Neural progenitor cell (in vitro differentiated cells): ENCODE results near the gene RASIP1. TPM values are rescaled to one million over a fixed set of nuclear protein-coding genes. Genes with fewer than 3 reads are reported as not detected.
A peak's percentile ranks its signal among the peaks of the same experiment; 100 is the strongest.
"Not testable (repeated sequence)": the region's sequence is repeated elsewhere in the genome, so short reads cannot be mapped to it uniquely, and the experiment has no call there.

Source experiments
- DNase-seq: peaks from one replicate; pipeline ENCODE4 v3.0.0-alpha.2; 2016; ENCODE audit warnings: low spot score
- H2AFZ ChIP-seq: fragments of 200-600 bp; sonication (generic); replicated peaks from 2 replicates; pipeline ENCODE4 v1.6.1; 2016; ENCODE audit warnings: antibody characterized with exemption
- H3F3A ChIP-seq: fragments of 200-600 bp; sonication (generic); 2 replicates; pipeline ENCODE4 v1.6.1; 2016; ENCODE audit warnings: antibody characterized with exemption, low read depth
- H3K27ac ChIP-seq: fragments of 200-600 bp; sonication (generic); 2 replicates; pipeline ENCODE4 v1.5.1; 2016; ENCODE audit warnings: mild to moderate bottlenecking
- H3K27me3 ChIP-seq: fragments of 200-600 bp; sonication (generic); 2 replicates; pipeline ENCODE4 v1.6.1; 2016; ENCODE audit warnings: mild to moderate bottlenecking, moderate library complexity
- H3K36me3 ChIP-seq: fragments of 200-600 bp; sonication (generic); 2 replicates; pipeline ENCODE4 v1.5.1; 2016
- H3K4me1 ChIP-seq: fragments of 200-600 bp; sonication (generic); 2 replicates; pipeline ENCODE4 v1.6.1; 2016; ENCODE audit warnings: mixed run types
- H3K4me2 ChIP-seq: fragments of 200-600 bp; sonication (generic); 2 replicates; pipeline ENCODE4 v1.6.1; 2016
- H3K4me3 ChIP-seq: fragments of 200-600 bp; sonication (generic); 2 replicates; pipeline ENCODE4 v1.5.1; 2016
- H3K79me2 ChIP-seq: fragments of 200-600 bp; sonication (generic); 2 replicates; pipeline ENCODE4 v1.6.1; 2016; ENCODE audit warnings: low read depth
- H3K9ac ChIP-seq: fragments of 200-600 bp; sonication (generic); 2 replicates; pipeline ENCODE4 v1.6.1; 2016
- H3K9me3 ChIP-seq: fragments of 200-600 bp; sonication (generic); 2 replicates; pipeline ENCODE4 v1.5.1; 2016; ENCODE audit warnings: low read depth
- H4K20me1 ChIP-seq: fragments of 200-600 bp; sonication (generic); 2 replicates; pipeline ENCODE4 v1.6.1; 2016; ENCODE audit warnings: low read depth
- H3K27ac Mint-ChIP-seq: 3 replicates; pipeline ENCODE4 v1.8.0; 2021; ENCODE audit warnings: mixed read lengths
- H3K27me3 Mint-ChIP-seq: 2 replicates; pipeline ENCODE4 v1.8.0; 2022; ENCODE audit warnings: low read depth, mild to moderate bottlenecking, inconsistent platforms, moderate library complexity, mixed read lengths; ENCODE audit not compliant: insufficient read depth
- H3K36me3 Mint-ChIP-seq: 3 replicates; pipeline ENCODE4 v1.8.0; 2021; ENCODE audit warnings: mixed read lengths
- H3K4me1 Mint-ChIP-seq: 3 replicates; pipeline ENCODE4 v1.8.0; 2021; ENCODE audit warnings: mixed read lengths
- H3K4me3 Mint-ChIP-seq: 3 replicates; pipeline ENCODE4 v1.8.0; 2021; ENCODE audit warnings: mild to moderate bottlenecking, moderate library complexity, mixed read lengths
- H3K9me3 Mint-ChIP-seq: 3 replicates; pipeline ENCODE4 v1.8.0; 2020; ENCODE audit warnings: mixed read lengths
- EZH2 ChIP-seq: fragments of 200-600 bp; sonication (generic); IDR thresholded peaks from 2 replicates; pipeline ENCODE4 v1.6.1; 2017; ENCODE audit warnings: antibody characterized with exemption, mild to moderate bottlenecking, moderate library complexity
- EZH2phosphoT487 ChIP-seq: fragments of 200-600 bp; sonication (generic); IDR thresholded peaks from 2 replicates; pipeline ENCODE4 v1.6.1; 2017; ENCODE audit warnings: antibody characterized with exemption
- total RNA-seq: library from RNA; depleted of rRNA; stranded (reverse); fragments of >200 nt; gene quantifications from 2 replicates; pipeline ENCODE4 v1.2.3, GENCODE V29; 2015; ENCODE audit warnings: low replicate concordance
- TF ChIP-seq, protein P1 (sequence below): fragments of 200-600 bp; sonication (generic); IDR thresholded peaks from 2 replicates; pipeline ENCODE4 v1.5.1; 2017; ENCODE audit warnings: antibody characterized with exemption, mild to moderate bottlenecking

The RASIP1 gene
- total RNA-seq, 1 donor from 2014 or later: 0.86 TPM

GRCh38 chr19:48718711-48719231, 21.6 kb downstream of the RASIP1 start:
- Mint-ChIP-seq H3K9me3 (no peaks in the 10 kb centered on the region), H3K27me3 (peaks cover 9% of the 10 kb centered on the region), H3K36me3 (no peaks in the 10 kb centered on the region), H3K4me1 (peaks cover 57% of the 10 kb centered on the region), H3K27ac (peak overlapping the region; percentile 89), H3K4me3 (peak overlapping the region; percentile 33)
- Histone ChIP-seq H3K36me3 (no peaks in the 10 kb centered on the region), H3K4me2 (peak overlapping the region; percentile 12), H3K4me3 (no peak overlapping the region), H3K9me3 (no peaks in the 10 kb centered on the region), H3K9ac (no peak overlapping the region), H2AFZ (no peak overlapping the region), H3K27ac (no peak overlapping the region), H4K20me1 (no peaks in the 10 kb centered on the region), H3K27me3 (no peaks in the 10 kb centered on the region), H3F3A (peaks cover 28% of the 10 kb centered on the region), H3K79me2 (no peaks in the 10 kb centered on the region), H3K4me1 (peaks cover 13% of the 10 kb centered on the region)
- no peak for TF ChIP-seq EZH2
- TF ChIP-seq, protein P1, sequence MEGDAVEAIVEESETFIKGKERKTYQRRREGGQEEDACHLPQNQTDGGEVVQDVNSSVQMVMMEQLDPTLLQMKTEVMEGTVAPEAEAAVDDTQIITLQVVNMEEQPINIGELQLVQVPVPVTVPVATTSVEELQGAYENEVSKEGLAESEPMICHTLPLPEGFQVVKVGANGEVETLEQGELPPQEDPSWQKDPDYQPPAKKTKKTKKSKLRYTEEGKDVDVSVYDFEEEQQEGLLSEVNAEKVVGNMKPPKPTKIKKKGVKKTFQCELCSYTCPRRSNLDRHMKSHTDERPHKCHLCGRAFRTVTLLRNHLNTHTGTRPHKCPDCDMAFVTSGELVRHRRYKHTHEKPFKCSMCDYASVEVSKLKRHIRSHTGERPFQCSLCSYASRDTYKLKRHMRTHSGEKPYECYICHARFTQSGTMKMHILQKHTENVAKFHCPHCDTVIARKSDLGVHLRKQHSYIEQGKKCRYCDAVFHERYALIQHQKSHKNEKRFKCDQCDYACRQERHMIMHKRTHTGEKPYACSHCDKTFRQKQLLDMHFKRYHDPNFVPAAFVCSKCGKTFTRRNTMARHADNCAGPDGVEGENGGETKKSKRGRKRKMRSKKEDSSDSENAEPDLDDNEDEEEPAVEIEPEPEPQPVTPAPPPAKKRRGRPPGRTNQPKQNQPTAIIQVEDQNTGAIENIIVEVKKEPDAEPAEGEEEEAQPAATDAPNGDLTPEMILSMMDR: no peak
- TF ChIP-seq EZH2phosphoT487: no peak
- DNase-seq: no peak

GRCh38 chr19:48718106-48718505, 22.3 kb downstream of the RASIP1 start:
- not testable (repeated sequence) for H3K36me3 ChIP-seq, H3K27ac ChIP-seq, H3K27me3 ChIP-seq, H3K9me3 ChIP-seq, H3K4me3 ChIP-seq, H3K9me3 Mint-ChIP-seq, H3K4me2 ChIP-seq, H2AFZ ChIP-seq, DNase-seq, H3K27me3 Mint-ChIP-seq, H3K36me3 Mint-ChIP-seq, H4K20me1 ChIP-seq, H3K4me3 Mint-ChIP-seq, H3K27ac Mint-ChIP-seq, H3K9ac ChIP-seq, H3K79me2 ChIP-seq
- H3K4me1 Mint-ChIP-seq: peaks cover 58% of the 10 kb centered on the region
- Histone ChIP-seq H3K4me1 (peaks cover 15% of the 10 kb centered on the region), H3F3A (peaks cover 34% of the 10 kb centered on the region)

DNA sequence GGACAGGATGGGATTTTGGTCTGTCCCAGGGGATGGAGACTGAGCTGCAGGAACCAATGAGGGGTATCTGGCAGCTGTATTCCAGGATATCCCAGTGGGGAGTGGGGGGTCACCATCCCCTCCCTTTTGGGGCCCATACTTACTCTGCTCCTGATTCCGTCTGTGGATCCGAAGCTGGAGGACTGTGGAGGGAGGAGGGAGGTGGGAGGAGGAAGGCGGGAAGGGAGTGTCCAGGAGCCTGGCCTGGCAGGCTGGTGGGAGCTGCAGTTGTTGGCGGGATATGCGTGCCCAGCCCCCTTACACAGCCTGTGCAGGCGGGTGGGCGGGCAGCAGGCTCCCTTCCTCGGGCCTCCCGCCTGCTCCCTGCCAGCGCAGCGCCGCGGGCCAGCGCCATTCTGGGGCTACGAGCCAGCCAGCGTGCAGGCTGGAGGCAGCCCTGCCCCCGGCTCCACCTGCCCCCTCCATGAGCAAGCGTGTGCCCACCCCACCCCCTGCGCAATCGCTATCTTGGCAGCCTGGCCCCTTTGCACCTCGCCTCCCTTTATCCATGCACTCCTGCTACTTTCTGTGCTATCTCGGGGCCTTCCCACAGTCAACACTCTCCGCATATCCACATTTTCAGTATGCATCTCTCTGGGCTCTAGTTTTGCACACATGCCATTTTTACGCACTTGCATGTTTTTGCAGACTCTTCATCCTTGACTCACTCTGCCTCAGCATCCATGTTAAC, 23.7 kb downstream of the RASIP1 start:
- H3K4me3 Mint-ChIP-seq: peak overlapping the region; percentile 69
- no peak for TF ChIP-seq EZH2phosphoT487
- TF ChIP-seq EZH2: no peak
- TF ChIP-seq, protein P1: no peak
- Histone ChIP-seq H2AFZ (peak overlapping the region; percentile 36), H3K4me2 (peak overlapping the region; percentile 61), H3K27ac (no peak overlapping the region), H3K79me2 (no peaks in the 10 kb centered on the region), H3K27me3 (no peaks in the 10 kb centered on the region), H4K20me1 (no peaks in the 10 kb centered on the region), H3K36me3 (no peaks in the 10 kb centered on the region), H3F3A (peaks cover 38% of the 10 kb centered on the region), H3K9ac (no peak overlapping the region), H3K4me3 (no peak overlapping the region), H3K4me1 (peaks cover 18% of the 10 kb centered on the region), H3K9me3 (no peaks in the 10 kb centered on the region)
- peak; percentile 63 for DNase-seq
- peaks cover 8% of the 10 kb centered on the region for H3K27me3 Mint-ChIP-seq
- peaks cover 60% of the 10 kb centered on the region for H3K4me1 Mint-ChIP-seq
- no peaks in the 10 kb centered on the region for H3K9me3 Mint-ChIP-seq
- H3K36me3 Mint-ChIP-seq: no peaks in the 10 kb centered on the region
- H3K27ac Mint-ChIP-seq: peak overlapping the region; percentile 14

DNA sequence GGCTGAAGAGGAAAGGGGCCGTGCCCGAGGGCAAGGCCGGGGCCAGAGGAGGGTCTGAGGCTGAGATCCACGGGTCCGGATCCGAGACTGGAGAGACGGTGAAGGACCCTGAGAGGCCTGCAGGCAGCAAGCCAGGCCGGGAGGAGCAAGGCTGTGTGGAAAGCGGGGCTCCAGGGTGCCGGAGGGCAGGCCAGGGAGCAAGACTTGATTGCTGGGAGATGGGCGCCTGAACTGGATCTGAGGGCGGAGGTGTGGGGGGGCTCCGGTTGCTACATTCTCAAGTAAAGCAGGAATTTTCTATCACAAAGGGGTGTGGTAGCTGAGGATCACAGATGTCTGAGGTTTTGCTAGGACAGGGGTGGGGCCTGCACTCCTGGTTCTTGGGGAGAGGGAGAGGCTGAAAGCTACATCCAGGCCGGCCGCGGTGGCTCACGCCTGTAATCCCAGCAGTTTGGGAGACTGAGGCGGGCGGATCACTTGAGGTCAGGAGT, 24.7 kb downstream of the RASIP1 start:
- Mint-ChIP-seq H3K4me1 (peaks cover 55% of the 10 kb centered on the region), H3K9me3 (no peaks in the 10 kb centered on the region), H3K27me3 (peaks cover 8% of the 10 kb centered on the region), H3K36me3 (peaks cover 2% of the 10 kb centered on the region), H3K4me3 (peak overlapping the region; percentile 79), H3K27ac (peak overlapping the region; percentile 78)
- Histone ChIP-seq H3K9ac (no peak overlapping the region), H3F3A (peaks cover 42% of the 10 kb centered on the region), H3K27me3 (no peaks in the 10 kb centered on the region), H3K9me3 (no peaks in the 10 kb centered on the region), H3K27ac (no peak overlapping the region), H3K4me2 (peak overlapping the region; percentile 81), H3K36me3 (no peaks in the 10 kb centered on the region), H3K4me1 (peaks cover 18% of the 10 kb centered on the region), H3K4me3 (no peak overlapping the region), H3K79me2 (no peaks in the 10 kb centered on the region), H4K20me1 (no peaks in the 10 kb centered on the region), H2AFZ (no peak overlapping the region)
- TF ChIP-seq EZH2 (no peak), EZH2phosphoT487 (no peak)
- TF ChIP-seq, protein P1: no peak
- no peak for DNase-seq
